ENCODE data around the gene TSHZ2. TPM values are rescaled to one million over a fixed set of nuclear protein-coding genes. Genes with fewer than 3 reads are reported as not detected.

Gene TSHZ2
- total and polyA plus RNA-seq, 2 donors (not counting 3 experiments of a cell fraction or from before 2014, with no cell fraction given), result not detected

DNA sequence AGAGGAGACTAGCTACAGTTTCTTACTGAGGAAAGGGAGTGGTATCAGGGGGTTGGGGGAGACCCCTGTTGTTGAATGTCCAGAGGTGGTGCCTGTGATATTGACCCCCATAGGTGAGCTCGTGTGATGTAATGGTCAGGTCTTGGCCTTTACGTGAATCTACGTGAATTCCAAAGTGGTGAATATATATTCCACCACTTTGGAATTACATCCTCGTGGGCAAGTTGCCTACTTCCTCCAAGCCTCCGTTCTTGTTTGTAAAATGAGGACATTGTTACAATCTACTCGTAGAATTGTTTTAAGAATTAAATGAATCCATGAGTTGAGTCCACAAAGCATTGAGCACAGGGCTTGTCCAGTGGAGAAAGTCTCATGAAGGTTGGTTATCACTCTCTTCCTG, 47.3 kb downstream of the TSHZ2 start:
- H3K4me3 ChIP-seq (replicated peaks in 1 of 3; ENCODE audit: insufficient read depth in 1 of 3, low read depth in 1 of 3, low read length in 3 of 3), result no peak overlapping the region
- no peak for FAIRE-seq
- H3K9me3 ChIP-seq (replicated peaks; ENCODE audit: control insufficient read depth, insufficient read depth, low read length), result no peaks in the 10 kb centered on the region
- no peak for TF ChIP-seq EZH2 (IDR thresholded peaks at IDR 0.05; ENCODE audit: borderline replicate concordance, low read depth, low read length, severe bottlenecking)
- TF ChIP-seq GATA2 (IDR thresholded peaks at IDR 0.05; ENCODE audit: insufficient read depth, insufficient read length, low read depth, low read length), result no peak
- TF ChIP-seq, protein P1, sequence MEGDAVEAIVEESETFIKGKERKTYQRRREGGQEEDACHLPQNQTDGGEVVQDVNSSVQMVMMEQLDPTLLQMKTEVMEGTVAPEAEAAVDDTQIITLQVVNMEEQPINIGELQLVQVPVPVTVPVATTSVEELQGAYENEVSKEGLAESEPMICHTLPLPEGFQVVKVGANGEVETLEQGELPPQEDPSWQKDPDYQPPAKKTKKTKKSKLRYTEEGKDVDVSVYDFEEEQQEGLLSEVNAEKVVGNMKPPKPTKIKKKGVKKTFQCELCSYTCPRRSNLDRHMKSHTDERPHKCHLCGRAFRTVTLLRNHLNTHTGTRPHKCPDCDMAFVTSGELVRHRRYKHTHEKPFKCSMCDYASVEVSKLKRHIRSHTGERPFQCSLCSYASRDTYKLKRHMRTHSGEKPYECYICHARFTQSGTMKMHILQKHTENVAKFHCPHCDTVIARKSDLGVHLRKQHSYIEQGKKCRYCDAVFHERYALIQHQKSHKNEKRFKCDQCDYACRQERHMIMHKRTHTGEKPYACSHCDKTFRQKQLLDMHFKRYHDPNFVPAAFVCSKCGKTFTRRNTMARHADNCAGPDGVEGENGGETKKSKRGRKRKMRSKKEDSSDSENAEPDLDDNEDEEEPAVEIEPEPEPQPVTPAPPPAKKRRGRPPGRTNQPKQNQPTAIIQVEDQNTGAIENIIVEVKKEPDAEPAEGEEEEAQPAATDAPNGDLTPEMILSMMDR (IDR thresholded peaks at IDR 0.05; ENCODE audit: extremely low read depth in 1 of 2, insufficient read depth in 1 of 2, low read depth in 1 of 2, low read length in 2 of 2), result no peak
- TF ChIP-seq JUN (IDR thresholded peaks at IDR 0.05; ENCODE audit: borderline replicate concordance, insufficient read depth, insufficient read length, low read depth), result no peak
- TF ChIP-seq POLR2AphosphoS5 (IDR thresholded peaks at IDR 0.05; ENCODE audit: insufficient read depth, low read depth, low read length), result no peak
- TF ChIP-seq, protein P2, sequence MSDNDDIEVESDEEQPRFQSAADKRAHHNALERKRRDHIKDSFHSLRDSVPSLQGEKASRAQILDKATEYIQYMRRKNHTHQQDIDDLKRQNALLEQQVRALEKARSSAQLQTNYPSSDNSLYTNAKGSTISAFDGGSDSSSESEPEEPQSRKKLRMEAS (IDR thresholded peaks at IDR 0.05; ENCODE audit: insufficient read depth, insufficient read length), result no peak
- TF ChIP-seq FOS (IDR thresholded peaks at IDR 0.05; ENCODE audit: borderline replicate concordance, insufficient read depth, low read length), result no peak
- no peak for TF ChIP-seq MYC (IDR thresholded peaks at IDR 0.05; ENCODE audit: low read depth, low read length)
- CTCF ChIA-PET, result no interaction called here
- H3K4me1 ChIP-seq (ENCODE audit: control insufficient read depth, extremely low read depth, insufficient read depth, low read length), result no peaks in the 10 kb centered on the region
- intact Hi-C loops (cut with micrococcal nuclease) (no loop called here), dilution Hi-C loops (cut with MboI; ENCODE audit: extremely low pct_ligation_motif_present, low sequenced_read_pairs) (no loop called here)
- H3K27me3 ChIP-seq (ENCODE audit: control insufficient read depth in 2 of 2, insufficient read depth in 2 of 2, low read length in 2 of 2), result no peaks in the 10 kb centered on the region
- no peaks in the 10 kb centered on the region for H3K79me2 ChIP-seq (ENCODE audit: control insufficient read depth, insufficient read depth, low read length)
- no peak for DNase-seq (ENCODE audit: low read depth, low spot score)
- H3K27ac ChIP-seq (ENCODE audit: insufficient read depth, low read depth, low read length), result no peak overlapping the region
- H4K20me1 ChIP-seq (replicated peaks; ENCODE audit: control insufficient read depth, extremely low read depth, insufficient read depth, low read length), result no peaks in the 10 kb centered on the region
- POLR2A ChIA-PET, result no interaction called here
- no peak overlapping the region for H3K4me2 ChIP-seq (ENCODE audit: insufficient read depth, low read length)
- no peaks in the 10 kb centered on the region for H3K36me3 ChIP-seq (ENCODE audit: control insufficient read depth in 2 of 2, extremely low read depth in 1 of 2, insufficient read depth in 2 of 2, low read length in 2 of 2)
- no peak overlapping the region for H2AFZ ChIP-seq (ENCODE audit: low read depth, low read length)
- BruUV-seq (replicated peaks), result no TSS peak
- H3K9ac ChIP-seq (replicated peaks; ENCODE audit: extremely low read depth, insufficient read depth, low read length), result no peak overlapping the region
- no peaks in the 10 kb centered on the region for H3K9me1 ChIP-seq (replicated peaks; ENCODE audit: control insufficient read depth, extremely low read depth, insufficient read depth, low read length)
